Activated T-cell treated with anti-CD3 and anti-CD28 coated beads for 24 hours (primary cell): ENCODE data around the gene BANK1.

Experiments
- DNase-seq: peaks from one replicate; pipeline ENCODE4 v3.0.0-alpha.2; 2020; ENCODE audit warnings: low read depth

The BANK1 gene

DNA sequence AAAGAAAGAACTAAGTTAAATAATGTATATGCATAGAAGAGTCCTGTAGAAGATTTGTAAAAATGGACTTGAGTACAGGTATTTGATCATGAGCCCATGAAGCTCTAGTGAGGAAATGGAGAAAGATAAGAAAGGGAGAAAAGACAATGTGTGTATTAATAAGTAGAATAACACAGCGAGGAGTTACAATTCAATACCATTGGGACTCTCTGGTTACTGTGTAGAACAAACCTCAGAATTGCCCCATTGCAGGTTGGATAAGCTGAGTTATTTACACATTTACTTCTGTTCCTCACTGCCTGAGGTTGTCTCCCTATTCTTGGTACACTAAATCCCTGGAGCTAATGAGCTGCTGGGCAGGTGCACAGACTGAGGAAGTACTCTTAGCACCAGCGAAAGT is 33.3 kb downstream of the BANK1 start:
- DNase-seq: no peak

DNA sequence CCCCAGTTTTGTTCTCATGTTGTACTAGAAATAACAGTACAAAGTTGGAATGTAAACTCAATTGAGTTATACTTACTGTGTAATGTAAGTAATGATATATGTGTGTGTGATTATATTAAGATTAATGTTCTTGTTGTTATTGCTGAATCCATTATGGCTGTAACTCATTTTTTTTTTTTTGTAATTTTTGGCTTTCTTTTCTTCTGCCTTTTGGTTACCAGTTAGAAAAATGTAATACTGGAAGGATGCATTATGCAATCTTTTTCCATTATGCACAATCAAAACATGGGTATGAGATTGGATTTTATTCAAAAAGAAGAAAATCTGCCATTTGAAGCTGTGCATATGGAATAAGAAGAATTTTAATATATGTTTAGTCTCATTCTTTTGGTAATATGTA is 34.0 kb downstream of the BANK1 start:
- no peak for DNase-seq

DNA sequence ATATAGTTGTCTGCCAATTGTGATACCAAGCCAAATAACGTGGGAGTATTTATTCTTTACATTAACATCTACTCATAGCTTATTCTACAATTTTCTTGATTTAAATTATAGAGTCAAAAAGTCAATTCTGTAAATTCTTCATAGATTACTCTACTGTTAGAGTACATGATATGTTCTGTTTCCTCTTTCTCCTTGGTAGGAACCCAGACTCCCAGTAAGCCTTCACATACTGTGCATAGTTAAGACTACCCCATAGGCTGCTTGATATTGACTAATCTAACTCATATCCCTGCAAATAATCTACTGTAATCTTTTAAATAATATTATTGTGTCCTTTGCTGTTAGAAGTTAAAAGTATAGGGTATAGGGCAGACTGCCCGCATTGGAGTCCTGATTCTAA is 35.4 kb downstream of the BANK1 start:
- no peak for DNase-seq

DNA sequence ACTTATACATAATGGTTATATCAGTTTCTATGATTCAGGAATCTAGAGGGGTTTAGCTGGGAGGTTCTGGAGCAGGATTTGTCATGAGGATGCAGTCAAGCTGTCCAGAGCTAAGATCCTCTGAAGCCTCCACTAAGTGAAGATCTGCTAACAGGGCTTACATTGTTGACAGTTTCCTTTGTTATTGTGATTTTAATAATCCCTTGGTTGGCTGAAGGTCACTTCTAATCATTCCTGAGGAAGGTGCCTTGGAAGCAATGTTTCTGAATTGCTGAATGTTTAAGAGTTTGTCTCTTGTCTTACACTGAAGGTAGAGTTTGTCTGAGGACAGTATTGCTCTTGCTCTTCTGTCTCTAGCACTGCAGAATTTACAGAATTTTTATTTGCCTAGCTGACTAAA is 41.3 kb downstream of the BANK1 start:
- no peak for DNase-seq

DNA sequence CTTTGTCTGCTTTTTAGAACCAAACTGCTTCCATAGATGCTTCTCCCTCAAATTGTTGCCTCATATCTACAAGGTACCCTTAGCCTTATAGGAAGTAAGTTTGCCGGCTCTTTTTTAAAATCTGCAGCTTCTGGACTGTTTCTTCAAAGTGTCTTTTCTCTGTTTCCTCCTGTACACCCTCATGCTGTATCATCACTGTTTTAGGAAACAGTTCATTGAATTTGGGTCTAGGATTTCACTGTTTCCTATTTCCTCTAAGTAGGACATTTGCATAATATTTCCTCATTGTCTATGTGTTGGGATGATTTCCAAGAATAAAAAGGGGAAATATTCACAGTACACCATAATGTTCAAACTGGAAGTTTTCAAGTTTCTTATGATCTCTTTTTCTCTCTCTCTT is 43.0 kb downstream of the BANK1 start:
- DNase-seq: no peak

DNA sequence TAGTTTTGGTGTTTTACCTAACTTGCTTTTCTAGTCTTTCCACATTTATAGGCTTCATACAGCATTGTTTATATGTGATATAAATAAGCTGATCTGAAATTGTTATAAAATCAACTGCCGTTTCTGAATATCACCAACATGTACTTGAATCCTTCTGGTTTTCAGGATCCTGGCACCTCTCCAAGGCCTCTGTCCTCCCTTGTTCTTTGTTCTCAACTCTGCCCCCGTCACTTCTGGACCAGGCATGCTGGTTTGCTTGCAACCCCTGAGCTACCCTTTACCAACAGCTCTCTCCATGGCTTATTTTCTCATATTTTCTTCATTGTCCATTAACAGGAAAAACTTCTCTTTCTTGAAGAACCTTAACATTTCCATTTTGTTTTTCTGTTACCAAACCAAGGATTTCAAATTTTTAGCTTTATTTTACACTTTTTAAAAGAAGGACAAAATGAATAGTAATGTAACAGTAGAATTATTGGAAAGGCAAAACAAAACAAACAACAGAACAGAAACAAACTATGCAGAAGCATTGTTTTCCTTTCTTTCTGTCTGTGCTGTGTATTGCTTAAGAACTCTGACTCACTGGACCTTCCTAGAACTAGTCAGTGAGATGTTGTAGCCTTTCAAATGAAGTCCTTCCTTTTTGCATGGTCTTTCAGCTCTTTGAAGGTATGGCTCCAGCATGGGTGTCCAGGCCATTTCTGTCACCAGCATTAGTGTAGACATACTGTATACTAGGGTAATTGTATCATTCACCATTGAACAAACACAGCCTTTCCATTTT is 44.8 kb downstream of the BANK1 start:
- no peak for DNase-seq

DNA sequence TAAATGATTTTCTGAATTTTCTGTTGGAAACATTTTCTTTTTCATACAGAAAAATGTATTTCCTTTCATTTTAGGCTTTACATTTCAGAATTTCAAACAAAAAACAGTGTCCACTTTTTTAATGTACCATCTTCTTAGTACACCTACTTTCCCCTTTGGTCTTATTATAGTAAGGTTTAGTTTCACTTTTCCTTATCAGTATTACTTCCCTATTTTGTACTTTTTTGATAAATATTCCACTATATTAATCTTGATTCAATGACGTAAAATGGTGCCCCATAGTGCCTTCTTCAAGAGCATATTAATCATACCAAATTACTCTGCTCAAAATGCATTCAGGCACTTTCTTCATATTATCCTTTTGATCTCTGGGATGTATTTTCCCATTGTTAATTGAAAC is 52.5 kb downstream of the BANK1 start:
- no peak for DNase-seq

DNA sequence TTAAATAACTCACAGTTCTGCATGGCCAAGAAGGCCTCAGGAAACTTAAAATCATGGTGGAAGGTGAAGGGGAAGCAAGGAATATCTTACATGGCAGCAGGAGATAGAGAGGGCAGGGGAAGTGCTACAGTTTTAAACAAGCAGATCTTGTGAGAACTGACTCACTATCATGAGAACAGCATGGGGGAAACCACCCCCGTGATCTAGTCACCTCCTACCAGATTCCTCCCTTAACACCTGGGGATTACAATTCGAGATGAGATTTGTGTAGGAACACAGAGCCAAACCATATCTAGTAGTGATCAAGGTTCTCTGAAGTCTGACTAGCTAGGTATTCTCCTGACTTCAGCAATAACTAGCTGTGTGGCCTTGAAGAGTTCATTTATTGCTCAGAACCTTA is 56.0 kb downstream of the BANK1 start:
- no peak for DNase-seq

DNA sequence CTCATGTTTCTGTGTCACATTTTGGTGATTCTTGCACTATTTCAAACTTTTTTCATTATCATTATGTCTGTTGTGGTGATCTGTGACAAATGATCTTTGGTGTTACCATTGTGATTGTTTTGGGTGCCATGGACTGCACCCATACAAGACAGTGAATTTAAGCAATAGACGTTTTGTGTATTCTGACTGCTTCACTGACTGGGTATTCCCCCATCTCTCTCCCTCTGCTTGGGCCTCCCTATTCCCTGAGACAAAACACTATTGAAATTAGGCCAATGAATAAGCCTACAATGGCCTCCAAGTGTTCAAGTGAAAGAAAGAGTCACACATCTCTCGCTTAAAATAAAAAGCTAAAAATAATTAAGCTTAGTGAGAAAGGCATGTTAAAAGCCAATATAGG is 60.2 kb downstream of the BANK1 start:
- no peak for DNase-seq

DNA sequence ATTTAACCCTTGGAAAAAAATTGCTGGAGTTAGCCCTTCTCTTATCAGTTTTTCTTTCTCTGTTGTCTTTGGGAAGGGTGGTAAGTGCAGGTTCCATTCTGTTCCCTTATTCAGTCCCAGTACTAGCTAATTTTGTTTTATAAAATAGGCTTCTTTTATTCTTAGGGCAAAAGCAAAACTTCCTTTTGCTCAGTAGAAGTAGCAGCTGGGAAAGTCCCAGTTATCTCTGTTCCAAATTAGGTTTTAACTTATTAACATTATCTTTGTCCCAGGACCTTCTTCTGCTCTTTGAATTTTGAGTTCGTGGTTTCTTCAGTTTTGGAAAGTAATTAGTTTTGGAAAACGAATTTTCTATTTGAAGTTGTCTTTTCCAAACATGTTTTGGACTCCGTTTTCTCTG is 61.1 kb downstream of the BANK1 start:
- no peak for DNase-seq

DNA sequence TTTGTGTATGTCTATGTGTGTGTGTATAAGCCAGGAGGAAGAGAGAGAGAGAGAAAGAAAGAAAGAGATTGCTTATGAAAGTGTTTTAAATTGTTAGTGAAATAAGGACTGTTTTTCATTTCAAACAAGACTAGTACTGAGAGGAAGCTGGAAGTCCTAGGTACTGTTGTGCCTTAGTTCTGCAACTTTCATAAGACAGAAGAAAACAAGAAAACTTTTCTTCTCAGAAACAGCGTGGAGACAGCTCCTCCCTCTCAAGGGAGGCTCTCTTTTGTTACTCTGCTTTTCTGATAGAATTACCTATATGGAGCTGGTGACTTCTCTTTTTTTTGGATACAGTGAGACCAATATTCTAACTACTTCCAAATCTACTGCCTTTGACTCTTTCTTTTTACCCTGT is 62.5 kb downstream of the BANK1 start:
- no peak for DNase-seq

DNA sequence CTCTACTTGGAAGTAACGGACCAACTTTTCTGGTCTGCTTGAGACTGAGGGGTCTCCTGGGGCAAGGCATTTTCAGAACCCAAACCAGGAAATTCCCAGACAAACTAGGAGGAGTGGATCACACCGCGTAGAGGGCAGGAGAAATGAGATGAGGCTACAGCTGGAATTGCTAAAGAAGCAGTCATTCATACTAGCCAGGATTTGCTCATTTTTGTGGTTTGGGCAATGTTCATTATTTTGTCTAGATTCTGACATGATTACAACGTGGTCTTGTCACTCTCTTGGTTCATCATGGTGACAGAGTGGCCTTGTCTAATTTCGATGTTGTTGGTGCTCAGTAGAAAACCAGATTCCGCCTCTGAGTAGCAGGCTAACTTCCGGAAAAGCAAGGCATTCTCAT is 63.2 kb downstream of the BANK1 start:
- no peak for DNase-seq

DNA sequence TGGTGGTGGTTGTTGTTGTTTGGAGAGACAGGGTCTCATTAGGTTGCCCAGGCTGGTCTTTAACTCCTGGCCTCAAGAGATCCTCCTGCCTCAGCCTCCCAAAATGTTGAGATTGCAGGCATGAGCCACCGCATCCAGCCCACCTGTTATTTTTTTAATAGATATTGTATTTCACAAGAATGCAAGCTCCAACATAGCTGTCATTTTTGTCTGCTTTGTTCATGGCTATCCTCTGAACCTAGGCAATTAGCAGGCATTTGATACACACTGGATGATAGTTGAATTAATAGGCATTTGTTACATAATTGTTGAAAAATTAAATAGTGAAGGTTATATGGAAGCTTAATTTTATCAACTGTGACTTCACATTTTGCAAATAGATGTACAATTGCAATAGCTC is 64.7 kb downstream of the BANK1 start:
- no peak for DNase-seq

DNA sequence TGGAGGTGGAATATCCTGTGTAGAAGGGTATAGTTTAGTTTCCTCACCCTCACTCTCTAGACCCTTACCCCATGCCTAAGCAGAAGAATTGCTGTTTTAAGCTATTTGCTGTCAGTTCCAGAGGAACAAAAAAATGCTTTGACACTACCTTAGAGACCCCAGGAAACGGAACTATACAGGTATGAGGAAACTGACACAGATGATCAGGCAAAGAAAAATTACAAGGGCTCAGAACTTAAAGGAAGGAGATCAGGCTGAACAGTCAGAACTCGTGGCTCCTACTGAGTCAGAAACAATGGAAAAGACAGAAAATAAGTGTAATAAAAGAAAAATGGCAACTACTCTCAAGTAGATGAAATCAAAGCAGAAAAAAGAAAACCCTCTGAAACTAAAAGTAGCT is 65.6 kb downstream of the BANK1 start:
- DNase-seq: no peak

DNA sequence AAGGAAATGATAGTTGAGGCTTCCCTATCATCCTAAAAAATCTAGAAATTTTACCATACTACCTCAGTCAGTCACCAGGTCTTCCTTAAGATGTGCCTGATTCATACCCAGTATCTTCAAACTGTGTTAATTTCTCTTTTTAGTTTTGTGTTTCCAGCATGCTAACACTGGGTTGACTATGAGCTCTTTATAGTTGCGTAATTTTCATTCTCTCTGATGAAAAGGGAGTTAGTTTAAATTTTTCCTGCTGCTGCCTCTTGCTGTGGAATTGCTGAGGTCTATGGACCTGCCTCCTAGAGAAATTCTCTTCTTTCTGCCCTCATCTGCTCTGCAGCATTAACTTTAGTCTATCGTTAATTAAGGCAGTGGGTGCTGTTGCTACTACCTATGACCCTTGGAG is 66.6 kb downstream of the BANK1 start:
- DNase-seq: no peak

DNA sequence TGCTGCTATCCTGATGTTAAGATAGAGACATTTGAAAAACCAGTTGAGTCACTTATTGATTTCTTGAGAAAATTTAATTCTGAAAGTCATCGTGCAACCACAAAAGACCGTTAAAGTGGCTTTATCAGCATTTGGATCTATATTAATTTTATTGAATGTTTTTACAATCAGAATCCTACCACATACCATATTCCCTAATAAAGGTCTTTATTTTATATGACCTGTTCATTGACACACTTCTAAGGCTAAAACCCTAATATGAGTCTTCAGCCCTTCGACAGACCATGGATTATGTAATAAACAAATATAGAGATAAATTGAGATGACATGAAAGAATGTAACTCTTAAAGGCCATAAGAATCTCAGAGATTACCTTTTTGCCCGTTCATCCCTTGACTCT is 68.1 kb downstream of the BANK1 start:
- no peak for DNase-seq

DNA sequence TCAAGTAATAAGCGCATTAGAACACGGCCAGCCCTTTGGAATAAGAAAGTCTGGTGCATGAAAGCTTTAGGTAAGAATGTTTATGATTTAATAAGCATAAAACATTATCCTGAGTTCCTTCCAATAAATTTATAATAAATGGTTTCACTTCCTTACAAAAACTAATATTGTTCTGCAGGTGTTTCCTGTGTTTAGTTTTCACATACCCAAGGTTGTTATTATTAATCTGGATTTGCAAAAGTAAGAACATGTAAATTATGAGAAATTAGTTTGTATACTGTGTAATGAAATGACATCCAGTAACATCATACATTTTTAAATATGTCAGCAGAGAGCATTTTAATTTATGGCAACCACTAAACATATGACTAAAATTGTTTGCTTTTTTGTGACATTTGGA is 72.1 kb downstream of the BANK1 start:
- DNase-seq: no peak

DNA sequence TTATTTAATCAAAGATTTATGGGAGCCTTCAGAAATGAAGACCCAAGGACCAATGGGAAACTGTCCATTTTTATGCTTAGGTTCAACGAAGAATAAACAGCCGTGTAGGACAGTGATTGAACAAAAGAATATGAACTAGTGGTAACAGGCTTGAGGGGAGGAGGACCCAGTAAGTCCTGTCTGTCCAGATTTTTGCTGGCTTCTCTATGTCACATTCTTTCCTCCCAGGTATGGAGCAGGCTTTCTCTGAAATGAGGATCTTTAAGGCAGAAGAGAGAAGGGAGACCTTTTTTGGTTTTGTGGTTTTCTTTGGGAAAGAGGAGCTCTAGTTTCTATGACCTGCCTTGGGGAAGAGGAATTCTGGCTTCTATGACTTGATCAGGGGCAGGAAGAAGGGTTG is 74.1 kb downstream of the BANK1 start:
- no peak for DNase-seq

DNA sequence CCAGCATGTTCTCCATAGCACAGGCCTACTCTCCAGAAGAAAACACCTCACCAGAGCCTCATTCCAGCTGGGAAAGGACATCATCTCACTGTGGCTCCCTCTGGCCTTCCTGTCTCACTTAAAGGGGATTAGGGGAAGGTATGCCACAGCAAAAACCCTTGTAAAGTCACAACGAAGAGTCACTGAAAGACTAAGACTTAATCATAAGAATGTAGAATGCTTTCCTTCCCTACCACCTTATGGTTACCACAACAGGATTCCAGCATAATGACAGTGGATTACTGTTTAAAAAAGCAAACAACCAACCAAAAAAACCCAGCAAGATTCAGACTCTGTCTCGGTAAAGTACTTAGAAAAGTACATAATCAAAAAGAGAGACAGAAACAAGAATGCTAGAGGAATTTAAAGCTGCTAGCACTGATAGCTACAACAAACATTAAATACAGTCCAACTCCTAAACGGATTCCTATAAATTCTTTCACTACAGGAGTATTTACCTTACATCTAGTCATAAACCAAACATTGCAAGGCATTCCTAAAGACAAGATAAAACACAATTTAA is 75.1 kb downstream of the BANK1 start:
- DNase-seq: no peak

DNA sequence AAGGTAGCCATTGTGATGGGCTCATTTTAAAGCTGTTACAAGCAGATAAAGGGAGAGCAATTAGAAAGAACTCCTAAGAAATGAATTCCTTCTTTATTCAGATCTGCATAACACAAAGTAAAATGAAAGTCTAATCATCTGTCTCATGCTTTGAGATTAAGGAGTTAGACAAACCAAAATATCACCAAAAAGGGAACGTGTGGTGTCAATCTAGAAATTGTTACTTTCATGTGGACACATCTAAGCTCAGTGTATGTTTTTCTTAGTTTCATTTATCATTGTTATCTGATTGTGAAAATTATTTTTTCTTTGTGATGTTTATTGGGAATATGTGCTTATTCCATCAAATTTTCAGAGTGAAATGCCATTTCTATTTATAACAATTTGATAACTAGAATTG is 80.3 kb downstream of the BANK1 start:
- no peak for DNase-seq

DNA sequence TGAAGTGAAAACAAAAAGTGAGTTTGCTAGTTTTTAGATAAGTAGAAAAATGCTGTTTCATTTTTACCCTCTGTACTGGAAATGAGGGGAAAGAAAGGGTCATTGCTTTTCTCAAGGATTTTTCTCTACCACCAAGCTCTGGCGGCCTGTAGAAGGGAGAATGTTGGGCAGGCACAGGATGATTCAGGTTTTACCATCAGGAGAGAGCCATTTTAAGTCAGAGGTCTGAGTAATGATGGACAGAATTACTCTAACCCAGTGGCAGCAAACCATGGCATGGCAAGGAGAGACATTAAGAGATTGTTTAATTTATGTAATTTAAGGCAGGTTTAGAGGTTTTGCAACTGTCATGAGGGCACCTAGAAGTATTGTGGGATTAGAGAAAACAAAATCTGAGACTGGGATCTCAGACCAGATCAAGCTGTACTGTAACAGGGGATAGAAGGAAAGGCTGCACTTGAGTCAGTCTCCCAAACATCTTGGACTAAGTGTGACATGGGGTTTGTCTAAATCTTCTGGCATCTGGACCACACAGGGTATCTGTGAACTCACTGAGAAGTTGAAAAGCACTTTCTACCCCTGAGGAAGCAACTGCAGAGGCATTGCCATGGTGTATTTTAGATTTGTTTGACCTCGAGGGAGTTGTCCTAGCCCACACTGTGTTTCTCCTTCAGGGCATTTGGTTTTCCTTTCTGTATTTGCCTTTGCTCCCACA is 81.6 kb downstream of the BANK1 start:
- DNase-seq: no peak

DNA sequence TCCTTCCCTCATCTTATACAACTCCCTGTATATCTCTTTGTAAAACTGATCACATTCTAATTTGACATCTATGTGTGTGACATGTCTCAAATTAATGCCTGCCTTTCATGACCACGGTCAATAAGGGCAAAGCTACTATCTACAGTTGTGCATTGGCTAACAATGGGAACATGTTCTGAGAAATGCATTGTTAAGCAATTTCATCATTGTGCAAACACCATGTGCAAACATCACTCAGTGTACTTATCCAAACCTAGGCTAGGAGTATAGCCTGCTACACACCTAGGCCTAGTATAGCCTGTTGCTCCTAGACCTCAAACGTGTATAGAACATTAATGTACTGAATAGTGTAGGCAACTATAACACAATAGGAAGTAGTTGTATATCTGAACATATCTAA is 95.0 kb downstream of the BANK1 start:
- DNase-seq: no peak

DNA sequence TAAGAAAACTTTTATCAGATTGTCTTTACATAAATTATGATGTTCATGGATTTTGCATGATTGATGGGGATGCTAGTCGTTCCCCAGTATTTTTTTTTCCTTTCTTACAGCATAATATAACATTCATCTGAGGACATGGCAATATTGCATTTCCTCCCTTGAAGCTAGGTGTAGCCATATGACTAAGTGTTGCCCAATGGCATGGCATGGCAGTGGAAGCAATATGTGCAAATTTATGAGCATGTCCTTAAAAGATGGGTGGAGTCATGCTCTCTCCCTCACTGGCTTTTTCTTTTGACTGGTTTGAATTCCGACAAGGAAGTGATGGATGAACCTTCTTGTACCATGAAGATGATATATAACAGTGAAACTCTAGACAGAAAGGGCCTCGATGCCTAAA is 96.3 kb downstream of the BANK1 start:
- no peak for DNase-seq

DNA sequence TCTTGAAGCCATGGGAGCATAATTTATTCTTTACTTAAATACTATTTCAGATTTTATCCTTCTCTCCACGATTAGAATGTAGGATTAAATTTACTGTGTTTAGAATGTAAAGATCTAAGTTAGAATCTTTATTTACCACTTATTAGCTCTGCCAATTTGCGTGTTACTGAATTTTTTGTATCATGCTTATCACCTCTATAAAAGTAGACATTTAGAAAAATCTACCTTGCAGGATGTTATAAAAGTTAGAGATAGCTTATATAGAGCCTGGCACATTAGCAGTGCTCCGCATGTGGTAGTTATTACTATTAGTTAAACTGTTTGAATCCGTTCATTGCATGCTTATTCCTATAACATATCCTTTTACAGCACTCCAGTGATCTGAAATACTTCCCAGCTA is 97.9 kb downstream of the BANK1 start:
- DNase-seq: no peak
